Retinal pigment epithelial cell (primary cell): Measurements from ENCODE around the gene TENM3.

Experiments used
- DNase-seq: peaks from one replicate; pipeline ENCODE4 v3.0.0-alpha.2; 2010; ENCODE audit warnings: low read depth
- H3K4me3 ChIP-seq: 2 replicates; pipeline ENCODE4 v1.5.1; 2011; ENCODE audit warnings: mild to moderate bottlenecking, low read length, control low read depth, moderate library complexity
- CTCF ChIP-seq: conservative IDR thresholded peaks from 2 replicates; pipeline ENCODE4 v1.5.1; 2011; ENCODE audit warnings: low read depth, low read length, control low read depth, inconsistent platforms

TENM3 gene

GRCh38 chr4:182449930-182450439, 206.8 kb downstream of the TENM3 start:
- TF ChIP-seq CTCF, result no peak
- peak overlapping the region; percentile 78 for H3K4me3 ChIP-seq
- no peak for DNase-seq

DNA sequence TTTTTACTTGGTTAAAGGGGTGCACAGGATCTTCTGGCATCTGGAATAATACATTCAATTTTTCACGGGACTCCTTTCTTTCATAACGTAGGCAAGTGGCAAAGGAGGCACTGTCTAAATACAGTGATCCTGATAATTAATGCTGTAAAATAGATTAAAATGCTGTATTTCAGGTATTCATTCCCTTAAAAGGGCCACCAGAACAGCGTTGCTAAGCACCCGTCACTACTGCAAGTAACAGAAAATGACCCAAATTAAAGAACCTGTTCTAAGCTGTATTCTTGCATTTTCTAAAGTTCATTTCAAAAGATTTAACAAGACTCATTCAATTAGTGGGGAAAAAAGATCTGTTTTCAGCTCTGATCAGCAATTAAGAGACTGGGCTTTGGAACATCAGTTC, 208.2 kb downstream of the TENM3 start:
- no peak for DNase-seq
- TF ChIP-seq CTCF, result no peak
- H3K4me3 ChIP-seq, result no peak overlapping the region

- no peak overlapping the region for H3K4me3 ChIP-seq
- TF ChIP-seq CTCF, result no peak
- DNase-seq, result no peak
Observed at GRCh38 chr4:182453830-182454229, 210.6 kb downstream of the TENM3 start.

DNA sequence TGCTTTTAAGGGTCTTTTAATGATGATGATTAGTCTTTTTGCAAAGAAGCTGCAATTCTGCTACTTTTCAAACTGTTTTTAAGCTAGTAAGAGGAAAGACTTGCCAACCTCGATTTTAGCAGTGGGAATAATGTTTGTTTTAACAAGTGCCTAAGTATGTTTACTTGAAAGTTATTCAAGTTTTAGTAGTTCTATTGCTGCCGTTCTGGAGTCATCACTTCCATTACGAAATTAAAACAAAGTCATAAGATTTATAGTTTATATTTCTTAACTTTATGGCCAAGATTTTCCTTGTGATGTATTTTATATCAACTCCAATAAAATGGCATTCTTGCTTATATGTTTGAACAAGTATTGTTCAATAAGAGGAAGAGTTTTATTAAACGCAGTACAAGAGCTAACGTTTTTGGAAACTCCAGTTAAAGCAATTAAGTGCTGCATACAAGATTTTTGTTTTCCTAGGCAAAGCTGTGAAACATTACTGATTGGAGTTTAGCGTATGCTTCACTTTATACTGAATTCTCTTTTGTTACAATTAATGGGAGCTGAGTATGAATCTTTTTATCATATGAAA, 211.3 kb downstream of the TENM3 start:
- DNase-seq, result no peak
- H3K4me3 ChIP-seq, result no peak overlapping the region
- no peak for TF ChIP-seq CTCF

DNA sequence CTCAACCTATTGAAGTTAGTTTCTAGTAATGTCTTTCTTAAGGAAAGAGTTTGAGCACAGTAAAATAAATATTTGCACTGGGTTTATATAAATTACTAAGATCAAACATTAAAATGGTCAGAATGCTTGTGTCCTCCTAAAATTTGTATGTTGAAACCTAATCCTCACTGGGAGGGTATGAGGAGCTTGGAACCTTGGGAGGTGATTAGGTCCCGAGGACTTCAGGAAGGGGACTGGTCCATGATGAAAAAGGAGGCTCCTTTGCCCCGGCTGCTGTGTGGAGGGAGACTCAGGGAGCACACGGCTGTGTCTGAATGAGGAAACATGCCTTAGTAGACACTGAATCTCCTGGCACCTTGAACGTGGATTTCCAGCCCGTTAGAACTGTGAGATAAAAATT, 221.9 kb downstream of the TENM3 start:
- H3K4me3 ChIP-seq, result no peak overlapping the region
- no peak for DNase-seq
- no peak for TF ChIP-seq CTCF

GRCh38 chr4:182465979-182466378, 222.8 kb downstream of the TENM3 start:
- no peak for TF ChIP-seq CTCF

DNA sequence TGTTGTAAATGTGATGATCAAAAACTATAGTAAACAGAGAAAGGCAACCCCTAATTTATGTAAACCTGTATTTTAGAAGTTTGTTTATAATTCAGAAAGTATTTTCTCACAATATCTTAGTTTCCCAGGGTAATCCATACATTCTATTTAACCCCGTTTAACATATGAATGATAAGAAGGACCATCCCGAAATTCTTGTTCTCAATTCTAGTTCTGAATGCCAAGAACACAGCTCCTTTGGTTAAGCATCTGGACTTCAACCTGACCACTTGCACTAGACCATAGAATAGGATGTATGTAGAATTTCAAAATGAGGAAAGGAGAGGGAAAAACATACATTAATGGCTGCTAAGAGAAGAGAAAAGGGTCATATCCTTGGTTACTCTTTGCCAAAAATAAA, 227.0 kb downstream of the TENM3 start:
- DNase-seq, result no peak
- H3K4me3 ChIP-seq, result no peak overlapping the region
- TF ChIP-seq CTCF, result no peak

More at GRCh38 chr4:182465979-182466378, 222.8 kb downstream of the TENM3 start:
- no peak overlapping the region for H3K4me3 ChIP-seq
- DNase-seq, result no peak
